G401.6 (cell line): Measurements from ENCODE around the gene SRP68.
"Not testable (repeated sequence)": the region's sequence is repeated elsewhere in the genome, so short reads cannot be mapped to it uniquely, and the experiment has no call there.

Experiments used
- FAIRE-seq: peaks from 2 replicates; lab custom pipeline; 2012; peaks lifted over from hg19 to GRCh38; lab: Jason Lieb, UNC

The SRP68 gene

DNA sequence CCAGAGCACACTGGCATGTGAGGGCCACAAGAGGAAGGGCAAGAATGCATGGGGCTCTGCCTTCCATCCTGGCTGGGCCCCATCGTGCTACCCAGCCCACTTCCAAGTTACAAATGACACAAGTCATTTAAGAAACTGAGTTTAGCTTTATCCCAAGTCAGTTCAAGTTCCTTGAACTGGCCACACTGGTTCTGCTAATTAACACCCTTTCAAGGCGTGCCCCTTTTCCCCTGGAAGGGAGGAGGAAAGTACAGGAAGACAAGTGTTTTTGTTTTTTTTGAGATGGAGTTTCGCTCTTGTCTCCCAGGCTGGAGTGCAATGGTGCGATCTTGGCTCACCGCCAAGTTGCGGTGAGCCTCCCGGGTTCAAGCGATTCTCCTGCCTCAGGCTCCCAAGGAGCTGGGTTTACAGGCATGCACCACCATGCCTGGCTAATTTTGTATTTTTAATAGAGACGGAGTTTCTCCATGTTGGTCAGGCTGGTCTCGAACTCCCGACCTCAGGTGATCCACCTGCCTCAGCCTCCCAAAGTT, 27.8 kb downstream of the SRP68 start:
- FAIRE-seq, result not testable (repeated sequence)

DNA sequence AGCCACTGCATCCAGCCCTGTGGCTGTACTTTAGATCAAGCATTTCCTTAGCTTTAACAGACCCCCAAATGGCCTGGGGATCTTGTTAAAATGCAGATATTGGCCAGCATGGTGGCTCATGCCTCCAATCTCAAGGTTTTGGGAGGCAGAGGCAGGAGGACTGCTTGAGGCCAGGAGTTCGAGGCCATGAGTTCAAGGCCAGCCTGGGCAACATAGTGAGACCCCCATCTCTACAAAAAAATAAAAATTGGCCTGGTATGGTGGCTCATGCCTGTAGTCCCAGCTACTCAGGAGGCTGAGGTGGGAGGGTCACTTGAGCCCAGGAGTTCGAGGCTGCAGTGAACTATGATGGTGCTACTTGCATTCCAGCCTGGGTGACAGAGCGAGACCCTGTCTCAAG, 29.4 kb downstream of the SRP68 start:
- FAIRE-seq, result not testable (repeated sequence)

DNA sequence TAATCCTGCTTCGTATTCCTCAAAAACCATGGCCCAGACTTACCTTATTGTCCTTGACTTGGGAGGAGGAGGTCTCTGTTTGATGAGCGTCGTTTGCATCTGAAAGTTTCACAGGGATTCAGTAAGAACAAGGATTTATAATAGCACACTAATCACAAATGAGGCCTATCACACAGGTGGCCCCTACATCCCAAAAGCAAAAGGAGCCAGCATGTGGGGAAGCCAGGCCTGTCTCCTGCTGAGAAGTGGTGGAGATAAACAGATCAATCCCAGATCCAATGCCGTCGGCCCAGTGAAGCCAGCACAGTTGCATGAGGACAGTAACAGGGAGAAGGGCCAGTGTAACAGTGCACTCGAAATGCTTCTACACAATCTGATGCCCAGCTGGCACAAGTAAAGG, 31.9 kb downstream of the SRP68 start:
- no peak for FAIRE-seq

DNA sequence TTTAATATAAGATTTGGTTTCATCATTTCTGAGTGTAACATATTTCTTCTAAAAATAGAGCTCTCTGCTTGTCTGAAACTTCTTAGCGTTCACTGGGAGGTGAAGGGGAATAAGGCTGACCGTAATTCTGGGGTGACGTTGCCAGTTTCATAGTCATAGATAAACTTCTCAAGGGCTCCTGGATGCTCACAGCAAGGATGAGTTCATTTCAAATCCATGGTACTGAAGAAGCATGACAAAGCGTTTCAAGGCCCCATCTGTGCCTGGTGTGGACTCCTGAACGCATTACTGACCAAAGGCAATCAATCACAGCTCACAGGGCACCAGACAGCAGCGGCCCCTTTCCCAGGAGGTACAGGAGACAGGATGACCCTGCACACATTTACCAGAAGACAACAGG, 33.2 kb downstream of the SRP68 start:
- FAIRE-seq, result no peak

DNA sequence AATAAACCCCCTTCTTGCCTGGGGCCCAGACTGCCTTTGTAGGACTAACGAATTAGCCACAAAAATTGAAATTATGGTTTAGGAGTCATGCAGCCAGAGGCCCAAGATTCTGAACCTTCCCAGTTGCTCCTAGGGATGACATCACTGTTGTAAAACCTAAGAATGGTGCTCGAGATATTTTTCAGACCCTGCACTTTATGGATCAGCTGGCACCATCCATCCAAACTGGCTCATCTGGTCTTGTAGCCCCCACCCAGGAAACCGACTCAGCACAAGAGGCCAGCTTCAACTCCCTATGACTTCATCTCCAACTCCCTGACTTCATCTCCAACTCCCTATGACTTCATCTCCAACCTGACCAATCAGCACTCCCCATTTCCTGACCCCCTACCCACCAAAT, 34.3 kb downstream of the SRP68 start:
- FAIRE-seq, result no peak

DNA sequence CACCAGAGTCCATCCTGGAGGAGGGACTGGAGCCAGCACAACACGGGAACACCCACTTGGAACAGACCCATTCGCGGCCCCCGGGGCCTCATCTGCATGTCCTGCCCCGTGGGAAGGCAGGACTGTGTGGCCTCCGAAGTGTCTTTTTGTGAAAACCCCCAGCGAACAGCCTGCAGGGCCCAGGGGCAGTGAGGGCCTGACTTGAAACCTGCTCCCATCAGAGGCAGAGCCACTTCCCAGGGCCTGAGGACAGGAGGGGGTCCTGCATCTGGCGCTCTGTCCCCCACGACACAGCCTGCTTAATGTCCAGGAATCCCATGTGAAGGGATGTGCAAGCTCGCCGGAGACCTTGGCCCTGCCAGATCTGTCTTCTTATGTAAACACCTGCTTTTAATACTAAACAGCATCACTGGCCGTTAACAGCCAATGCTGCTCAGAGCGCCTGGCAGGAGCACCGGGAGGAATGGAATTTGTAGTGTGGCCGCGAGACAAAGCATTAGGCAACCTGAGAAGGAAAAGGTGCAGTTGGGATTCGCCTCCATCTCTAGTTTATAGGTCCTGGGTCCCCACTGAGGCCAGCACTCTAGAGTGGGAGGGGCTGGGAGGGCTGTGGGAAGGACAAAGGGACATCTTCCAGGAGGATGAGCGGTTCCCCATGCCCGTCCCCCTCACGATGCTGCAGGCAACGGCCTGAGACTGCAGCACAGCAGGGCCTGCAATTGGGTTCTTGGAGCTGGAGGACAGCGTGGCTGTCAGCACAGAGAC, 35.6 kb downstream of the SRP68 start:
- no peak for FAIRE-seq

DNA sequence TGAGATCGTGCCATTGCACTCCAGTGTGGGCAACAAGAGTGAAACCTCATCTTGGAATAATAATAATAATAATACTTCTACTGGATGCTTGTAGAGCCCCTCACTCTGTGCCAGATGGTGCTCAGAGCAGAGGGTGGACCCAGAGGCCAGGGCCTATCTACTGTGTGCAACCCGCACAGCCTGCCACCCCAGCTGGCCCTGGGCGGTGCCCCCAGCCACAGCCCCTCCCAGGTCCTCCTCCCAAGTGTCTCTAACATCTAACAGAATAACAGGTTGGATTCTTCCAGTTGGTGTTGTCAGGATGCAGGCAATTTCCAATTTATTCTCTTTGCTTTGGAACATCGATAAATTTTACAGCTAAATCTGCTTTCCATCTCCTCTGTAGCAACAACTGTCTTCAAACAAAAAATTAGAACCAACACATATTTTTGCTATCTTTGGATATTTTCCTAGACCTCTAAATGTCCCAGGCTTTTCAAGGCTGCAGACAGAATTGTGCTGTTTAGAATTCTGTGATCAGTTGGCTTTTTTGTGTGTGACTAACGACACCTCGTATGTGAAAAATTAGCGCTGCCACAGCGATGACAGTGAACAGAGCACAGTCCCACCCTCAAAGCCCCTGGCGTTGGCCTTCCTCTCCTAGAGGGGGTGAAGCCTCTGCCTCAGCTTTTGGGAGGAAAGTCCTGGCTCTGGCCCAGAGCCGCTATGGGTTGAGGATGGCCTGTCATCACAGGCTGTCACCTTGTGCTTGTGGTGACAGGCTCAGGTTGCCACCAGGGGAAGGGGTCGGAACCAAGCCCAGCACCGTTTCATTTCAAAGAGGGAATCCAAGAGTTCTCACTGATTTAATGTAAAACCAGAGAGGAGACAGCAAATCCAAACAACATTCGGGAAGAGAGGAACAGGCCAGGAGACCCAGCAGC, 37.6 kb downstream of the SRP68 start:
- FAIRE-seq, result no peak

DNA sequence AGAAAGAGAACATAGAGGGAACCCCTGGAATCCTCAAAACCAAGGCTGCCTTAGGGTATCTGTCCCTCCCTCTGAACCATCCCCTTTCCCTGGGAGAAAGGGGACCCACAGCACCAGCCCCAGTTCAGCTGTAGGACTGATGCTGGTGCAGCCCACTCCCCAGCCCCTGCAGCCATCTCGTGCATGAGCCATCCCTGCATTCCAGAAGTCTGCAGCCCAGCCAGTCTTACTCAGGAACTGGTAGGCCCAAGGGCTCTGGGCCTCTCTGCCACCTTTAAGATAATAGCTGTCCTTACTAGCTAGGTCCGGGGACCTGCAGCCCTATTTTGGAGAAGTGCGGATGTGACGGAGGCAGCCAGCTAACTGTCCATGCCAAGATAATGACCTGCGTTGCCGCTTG, 39.2 kb downstream of the SRP68 start:
- no peak for FAIRE-seq

DNA sequence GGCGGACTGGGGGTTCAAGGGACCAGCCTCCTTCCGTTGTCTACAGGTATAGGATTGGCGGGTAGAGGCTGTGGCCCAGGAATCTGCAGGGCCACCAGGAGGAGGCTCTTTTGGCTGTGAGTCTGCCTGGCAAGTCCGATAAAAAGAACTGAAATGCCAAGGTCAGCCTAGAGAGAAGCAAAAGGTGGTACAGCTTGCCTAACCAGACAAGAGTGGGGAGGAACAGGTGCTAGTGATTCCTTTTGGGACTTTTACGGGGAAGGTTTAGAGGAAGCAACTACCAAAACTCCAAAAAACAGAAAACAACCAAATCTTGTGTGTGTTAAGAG, 39.6 kb downstream of the SRP68 start:
- no peak for FAIRE-seq

DNA sequence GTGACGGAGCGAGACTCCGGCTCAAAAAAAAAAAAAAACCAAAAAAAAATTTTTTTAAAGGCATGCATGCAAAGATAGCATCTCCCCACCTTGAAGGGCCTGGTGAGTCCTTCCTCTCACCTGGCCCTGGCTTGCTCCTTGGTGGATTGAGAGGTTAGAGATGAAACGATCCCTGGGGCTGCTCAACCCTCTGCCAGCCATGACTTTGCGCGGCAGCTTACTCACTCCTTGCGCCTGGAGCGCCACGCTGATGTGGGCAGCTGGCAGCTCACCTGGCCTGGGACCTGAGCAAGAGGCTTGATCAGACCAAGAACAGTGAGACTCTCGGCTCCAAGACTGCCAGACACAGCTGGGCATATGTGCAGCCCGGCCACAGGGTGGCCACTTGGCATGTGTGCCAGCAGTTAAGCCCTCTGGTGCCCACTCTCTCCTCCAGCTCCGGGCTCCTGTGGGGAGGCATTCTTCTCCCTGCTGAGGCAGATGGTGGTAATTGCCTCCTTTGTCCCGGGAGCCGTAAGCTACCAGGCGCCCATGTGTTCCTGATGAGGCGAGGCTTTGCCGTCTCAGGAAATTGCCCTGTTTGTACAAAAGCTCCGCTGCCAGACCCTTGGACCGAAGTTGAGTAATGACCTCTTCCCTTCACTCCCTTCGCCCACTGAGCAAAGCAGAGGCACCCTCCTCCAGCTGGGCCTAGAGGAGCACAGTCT, 40.1 kb downstream of the SRP68 start:
- FAIRE-seq, result no peak

DNA sequence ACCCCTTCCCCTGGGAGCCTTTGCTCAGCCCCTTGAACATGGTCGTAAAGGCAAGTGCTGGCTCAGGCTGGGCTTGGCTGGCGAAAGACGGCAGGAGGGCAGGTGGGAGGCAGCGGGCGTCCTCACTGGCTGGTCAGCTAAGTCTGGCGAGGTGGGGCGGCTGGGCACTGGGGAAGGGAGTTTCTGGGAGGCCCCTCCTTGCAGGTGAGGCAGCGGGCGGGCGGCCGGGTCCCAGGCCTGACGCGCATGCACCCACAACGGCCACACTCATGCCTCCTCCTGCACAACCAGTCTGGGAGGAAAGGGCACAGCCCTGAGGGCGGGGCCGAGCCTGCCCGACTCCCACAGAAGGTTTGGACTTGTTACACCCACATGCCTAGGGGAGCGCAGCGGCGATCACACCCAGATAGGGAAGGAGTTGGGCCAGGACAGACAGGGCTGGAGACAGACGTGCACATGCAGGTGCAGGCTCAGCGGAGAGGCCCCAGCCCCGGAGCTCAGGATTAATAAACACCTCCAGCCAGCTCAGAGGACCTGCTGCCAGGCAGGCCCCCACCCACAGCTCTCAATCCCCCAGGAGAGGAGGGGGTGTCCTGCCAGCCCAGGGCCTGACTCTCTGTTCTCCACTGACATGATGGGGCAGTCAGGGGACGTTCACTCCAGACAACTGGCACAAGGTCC, 45.0 kb downstream of the SRP68 start, which contains the start of gene EVPL:
Gene EVPL, minus strand, starts transcription at position 148 of the 681 bp plus-strand sequence. Its CDS starts 108 bp downstream, at position 40.
- no peak for FAIRE-seq

DNA sequence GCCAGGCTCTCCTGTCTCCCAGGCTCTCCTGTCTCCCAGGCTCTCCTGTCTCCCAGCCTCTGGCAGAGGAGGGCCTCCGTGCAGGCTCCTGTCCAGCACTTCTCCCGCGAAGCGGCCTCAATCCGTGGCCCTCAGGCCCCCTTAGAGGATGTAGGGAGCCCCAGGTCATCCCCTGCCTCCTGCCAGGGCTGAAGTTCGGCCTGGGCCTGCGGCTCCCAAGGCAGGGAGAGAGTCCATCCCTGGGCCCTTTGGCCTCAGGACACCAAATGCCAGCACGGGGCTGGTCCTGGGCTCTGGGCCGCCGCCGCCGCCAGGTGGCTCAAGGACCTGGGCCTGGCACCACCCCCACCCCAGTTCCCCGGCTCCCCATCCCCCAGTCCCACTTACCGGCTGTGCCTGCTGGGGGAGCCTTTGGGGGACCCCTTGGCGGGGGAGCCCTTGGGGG, 45.6 kb downstream of the SRP68 start:
- FAIRE-seq, result no peak

DNA sequence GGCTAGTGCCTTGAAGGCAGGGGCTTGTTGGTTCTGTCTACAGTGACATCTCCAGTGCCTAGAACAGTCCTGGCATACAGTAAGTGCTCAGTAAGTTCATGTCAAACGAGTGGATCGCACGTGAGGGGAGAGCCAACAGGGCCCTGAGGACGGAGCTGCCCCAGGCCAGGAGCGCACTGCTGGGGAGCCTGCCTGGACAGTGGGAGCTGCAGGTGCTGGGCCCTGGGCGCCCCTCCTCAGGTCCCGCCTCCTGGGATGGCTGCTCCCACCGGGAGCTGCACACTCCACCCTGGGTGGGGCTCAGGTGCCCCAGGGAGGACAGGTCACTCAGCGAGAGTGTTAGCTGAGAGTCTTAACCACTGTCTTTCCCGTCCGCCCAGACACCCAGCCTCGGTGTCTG, 47.0 kb downstream of the SRP68 start:
- no peak for FAIRE-seq

DNA sequence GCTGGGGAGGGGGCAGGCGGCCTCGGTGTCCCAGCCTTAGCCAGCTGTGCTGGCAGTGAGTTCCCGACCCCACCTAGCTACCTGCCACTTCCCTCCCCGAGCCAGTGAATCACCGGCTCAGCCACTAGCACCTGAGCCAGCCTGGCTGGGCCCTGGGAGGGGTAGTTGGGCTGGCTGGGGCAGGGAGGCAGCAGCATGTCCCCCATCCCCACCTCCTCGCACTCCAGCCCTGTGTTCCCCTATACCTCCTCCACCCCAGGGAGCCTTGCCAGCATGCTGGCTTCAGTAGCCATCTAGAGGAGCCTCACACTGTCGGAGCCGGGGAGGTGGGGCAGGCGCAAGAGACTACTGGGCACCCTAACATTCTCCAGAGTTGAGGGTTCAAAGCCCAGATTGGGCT, 48.0 kb downstream of the SRP68 start:
- FAIRE-seq, result no peak

DNA sequence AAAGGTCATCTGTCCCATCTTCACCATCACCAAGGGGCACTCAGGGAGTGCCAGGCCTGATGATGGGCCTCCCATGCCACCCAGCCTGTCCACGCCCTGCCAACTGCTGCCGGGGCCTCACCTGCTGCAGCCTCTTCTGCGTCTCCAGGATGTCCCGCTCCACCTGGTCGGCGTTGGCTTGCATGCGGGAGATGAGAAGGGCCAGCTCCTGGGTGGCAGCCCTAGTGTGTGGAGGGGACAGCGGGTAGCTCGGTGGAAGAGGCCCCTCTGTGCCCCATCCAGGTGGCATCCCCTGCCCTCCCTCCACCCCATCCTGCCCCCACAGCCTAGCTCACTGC, 48.4 kb downstream of the SRP68 start:
- FAIRE-seq, result no peak

DNA sequence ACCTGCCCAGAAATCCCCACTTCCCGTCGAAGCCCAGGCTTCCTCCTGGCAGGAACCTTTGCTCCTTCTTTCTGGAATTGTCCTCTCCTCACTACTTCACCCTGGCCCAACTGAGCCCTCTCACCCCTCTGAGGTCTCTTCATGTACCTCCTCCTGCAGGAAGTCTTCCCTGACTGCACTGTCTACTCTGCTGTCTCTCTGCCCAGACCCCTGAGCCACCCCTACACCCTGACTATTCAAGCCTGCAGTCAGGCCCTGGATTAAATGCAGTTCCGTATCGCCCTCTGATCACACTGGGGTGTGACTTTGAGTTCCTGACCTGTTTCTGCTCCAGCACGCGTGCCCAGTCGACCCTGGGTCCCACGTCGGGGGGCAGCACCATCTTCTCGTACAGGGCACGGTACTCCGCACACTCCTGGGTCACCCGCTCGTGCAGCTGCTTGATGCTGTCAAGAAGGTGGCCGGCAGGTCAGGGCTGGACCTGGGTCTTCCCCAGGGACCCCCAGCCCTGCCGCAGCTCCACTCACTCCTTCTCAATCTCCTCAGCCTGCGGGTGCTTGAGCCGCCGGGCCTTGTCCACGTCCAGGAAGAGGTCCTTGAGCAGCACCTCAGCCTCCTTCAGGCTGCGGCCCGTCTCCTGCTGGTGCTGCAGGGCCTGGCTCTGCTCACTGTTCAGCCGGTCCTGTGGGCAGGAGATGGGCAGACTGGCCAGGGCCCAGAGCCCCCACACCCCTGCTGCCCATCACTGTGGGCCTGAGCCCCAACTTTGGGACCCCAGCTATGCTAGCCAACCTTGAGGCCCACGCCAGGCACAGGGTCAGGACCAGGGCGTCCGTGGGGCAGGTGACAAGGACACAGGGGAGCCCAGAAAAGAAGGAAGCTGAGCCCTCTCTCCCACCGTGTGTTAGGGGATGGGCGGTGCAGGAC, 49.1 kb downstream of the SRP68 start:
- FAIRE-seq, result no peak

DNA sequence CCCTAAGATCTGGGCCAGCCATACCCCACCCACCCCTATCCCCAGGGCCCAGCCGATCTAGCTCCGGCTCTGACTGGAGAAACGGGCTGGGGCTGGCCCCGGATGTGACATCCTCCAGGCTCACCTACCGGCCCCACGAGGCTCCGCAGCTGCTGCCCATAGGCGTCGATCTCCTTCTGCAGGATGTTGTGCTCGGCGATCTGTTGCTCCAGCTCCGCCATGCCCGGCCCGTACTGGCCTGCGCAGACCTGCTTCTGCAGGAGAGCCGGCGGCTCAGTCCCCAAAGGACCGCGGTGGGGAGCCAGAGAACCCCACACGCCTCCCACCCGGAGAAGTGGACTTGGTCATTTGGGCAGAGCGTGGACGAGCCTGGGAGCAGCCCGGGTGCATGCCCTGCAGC, 50.0 kb downstream of the SRP68 start:
- FAIRE-seq, result no peak

DNA sequence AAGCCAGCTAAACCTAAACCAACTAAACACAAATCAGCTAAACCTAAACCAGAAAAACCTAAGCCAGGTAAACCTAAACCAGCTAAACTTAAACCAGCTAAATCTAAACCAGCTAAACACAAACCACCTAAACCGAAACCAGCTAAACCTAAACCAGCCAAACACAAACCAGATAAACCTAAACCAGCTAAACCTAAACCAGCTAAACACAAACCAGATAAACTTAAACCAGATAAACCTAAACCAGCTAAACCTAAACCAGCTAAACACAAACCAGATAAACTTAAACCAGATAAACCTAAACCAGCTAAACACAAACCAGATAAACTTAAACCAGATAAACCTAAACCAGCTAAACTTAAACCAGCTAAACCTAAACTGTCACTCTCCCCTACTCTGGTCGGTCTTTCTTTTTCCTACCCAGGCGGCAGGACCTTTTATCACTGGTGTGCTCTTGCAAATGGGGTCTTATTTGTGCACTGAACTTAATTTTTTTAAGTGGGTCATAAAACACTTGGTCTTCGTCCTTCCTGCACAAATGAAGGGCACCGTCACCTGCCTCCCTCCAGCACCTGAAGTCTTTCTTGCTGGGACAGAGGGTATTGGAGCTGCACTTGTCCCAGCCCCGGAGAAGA, 52.4 kb downstream of the SRP68 start:
- FAIRE-seq, result peak; percentile 65

DNA sequence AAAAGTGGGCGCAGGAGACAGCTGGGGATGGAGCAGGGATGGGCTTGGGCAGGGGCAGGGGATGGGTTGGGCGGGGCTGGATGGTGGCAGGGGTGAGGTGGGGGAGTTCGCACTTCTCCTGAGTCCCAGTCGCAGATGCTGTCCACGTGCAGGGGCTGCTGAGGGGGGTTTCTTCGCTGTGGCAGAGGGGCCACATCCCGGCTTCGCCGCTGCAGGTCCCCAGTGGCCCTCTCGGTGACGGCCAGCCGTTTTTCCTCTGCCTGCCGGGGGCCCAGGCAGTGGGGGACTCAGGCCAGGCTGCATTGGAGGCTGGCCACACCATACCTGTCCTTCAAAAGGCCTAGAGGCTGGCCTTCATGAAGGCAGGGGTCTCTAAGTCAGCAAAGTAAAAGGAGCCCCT, 53.5 kb downstream of the SRP68 start:
- FAIRE-seq, result no peak

DNA sequence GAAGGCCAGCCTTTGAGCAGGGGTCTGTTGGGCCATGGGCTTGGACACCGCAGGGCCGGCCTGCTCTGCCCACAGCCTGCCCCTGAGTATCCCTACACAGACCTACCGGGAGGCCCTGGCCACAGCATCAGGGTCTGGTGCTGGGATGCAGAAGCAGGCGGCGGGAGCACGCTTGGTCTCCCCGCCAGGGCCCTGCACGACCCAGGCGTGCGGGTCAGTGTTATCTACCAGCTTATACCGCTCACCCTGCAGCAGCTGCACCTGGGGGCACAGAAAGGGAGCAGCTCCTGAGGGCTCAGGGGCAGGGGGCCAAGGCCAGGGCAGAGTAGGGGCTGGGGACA, 54.0 kb downstream of the SRP68 start:
- no peak for FAIRE-seq
